Peyer's patch (tissue), 4 donors: ENCODE results near the gene CA7.

Experiments
- CTCF ChIP-seq, 6 experiments: fragments of 450-650 bp in 4 of 6; fragments of 200-600 bp in 2 of 6; sonication (generic) in 1 of 6; IDR thresholded peaks; one replicate each; pipeline ENCODE4 v1.5.1; 2017 to 2019; ENCODE audit warnings: antibody characterized with exemption in 6 of 6, mild to moderate bottlenecking in 3 of 6, moderate library complexity in 1 of 6
- POLR2A ChIP-seq, 2 donors: fragments of 450-650 bp; IDR thresholded peaks; one replicate each; pipeline ENCODE4 v1.5.1; 2017; ENCODE audit warnings: antibody characterized with exemption in 2 of 2, mild to moderate bottlenecking in 2 of 2, moderate library complexity in 2 of 2

GRCh38 chr16:66849549-66849948 lies 5.3 kb downstream of the CA7 start:
- TF ChIP-seq CTCF (IDR thresholded peaks at IDR 0.05) (no peak), POLR2A (IDR thresholded peaks at IDR 0.05) (no peak)
